ENCODE measurements around the gene PILRA. TPM values are rescaled to one million over a fixed set of nuclear protein-coding genes. Genes with fewer than 3 reads are reported as not detected.
A peak's percentile ranks its signal among the peaks of the same experiment; 100 is the strongest.

PILRA gene
- total and polyA plus RNA-seq, 10 of the 15 experiments (the other 5 are each of a cell fraction or from before 2014, with no cell fraction given), result 6.6 to 43.3 (median 11.5) TPM

DNA sequence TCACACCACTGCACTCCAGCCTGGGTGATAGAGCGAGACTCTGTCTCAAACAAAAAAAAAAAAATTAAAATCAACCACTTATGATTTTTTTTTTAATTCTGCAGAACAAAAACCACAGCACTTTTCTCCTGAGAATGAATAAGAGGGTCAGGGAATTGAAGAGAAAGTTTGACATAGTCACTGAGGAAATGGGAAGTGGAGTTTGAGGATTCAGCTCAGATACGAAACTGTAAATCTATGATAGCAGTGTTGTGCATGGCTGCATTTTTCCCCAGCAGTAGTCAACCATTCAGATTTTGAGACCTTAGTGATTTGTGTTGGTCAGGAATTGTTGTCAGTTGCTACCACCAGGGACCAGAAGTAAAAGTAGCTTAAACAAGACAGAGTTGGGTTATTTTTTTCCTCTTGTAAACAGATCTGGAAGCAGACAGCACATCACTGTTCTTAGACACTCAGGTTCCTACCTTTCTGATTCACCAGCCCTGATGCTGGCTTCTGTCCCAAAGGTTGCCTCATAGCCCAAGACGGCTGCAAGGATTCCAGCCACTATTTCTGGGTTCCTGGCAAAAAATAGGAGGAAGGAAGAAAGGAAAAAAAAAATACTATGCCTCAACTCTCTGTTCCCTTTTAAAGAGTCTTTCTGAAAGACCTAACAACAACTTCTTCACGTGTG lies 20.1 kb downstream of the PILRA start:
- ATAC-seq, result peak; percentile 26
- no peak for DNase-seq (ENCODE audit: low read depth, low spot score)
- intact Hi-C loops (cut with micrococcal nuclease; ENCODE audit: unreplicated experiment) (no loop called here), in situ Hi-C loops (cut with MboI) (no loop called here)
- Histone ChIP-seq H3K27me3 (replicated peaks in 1 of 2; ENCODE audit: control insufficient read depth in 2 of 2, insufficient read depth in 2 of 2, low read length in 1 of 2) (no peaks in the 10 kb centered on the region), H3K36me3 (ENCODE audit: control insufficient read depth in 2 of 2, insufficient read depth in 2 of 2, low read length in 1 of 2) (peaks cover 0 to 2% of the 10 kb centered on the region in 2 experiments; a peak in 2 of 4 replicates), H3K79me2 (ENCODE audit: control insufficient read depth, insufficient read depth, low read length) (no peaks in the 10 kb centered on the region), H3K9ac (ENCODE audit: control insufficient read depth, insufficient read depth, low read length) (no peak overlapping the region), H2AFZ (ENCODE audit: control insufficient read depth, low read depth, low read length) (no peak overlapping the region), H4K20me1 (ENCODE audit: control insufficient read depth, insufficient read depth) (no peaks in the 10 kb centered on the region), H3K4me2 (ENCODE audit: control insufficient read depth, insufficient read depth) (peak overlapping the region; percentile 11), H3K4me3 (no peak overlapping the region), H3K9me3 (replicated peaks; ENCODE audit: control insufficient read depth, insufficient read depth, low read length) (no peaks in the 10 kb centered on the region), H3K4me1 (ENCODE audit: control insufficient read depth, insufficient read depth, low read length) (peaks cover 33% of the 10 kb centered on the region), H3K27ac (ENCODE audit: control insufficient read depth, insufficient read depth) (no peak overlapping the region)
- no TSS peak for BruUV-seq (replicated peaks)
- ChIA-PET CTCF (interaction anchor here (0.6 to 2.5 kb wide), 5 partner anchors 9 to 28 kb away, joined by 3 to 18 read pairs (median 7); no protein-coding TSS in a partner anchor), POLR2A (interaction anchor here (0.6 to 2.2 kb wide), 11 partner anchors 7 to 38 kb away, joined by 3 to 11 read pairs (median 3); partner anchors contain the start of gene ZCWPW1), SMC1A (ENCODE audit: uncharacterized antibody, unreplicated experiment) (interaction anchor here (0.7 to 2.5 kb wide), 10 partner anchors 10 to 28 kb away, joined by 3 to 13 read pairs (median 6); no protein-coding TSS in a partner anchor), RAD21 (ENCODE audit: unreplicated experiment) (interaction anchor here (0.6 to 2.8 kb wide), 7 partner anchors 9 to 261 kb away, joined by 3 to 14 read pairs (median 4); no protein-coding TSS in a partner anchor)
- peak; percentile 59 for FAIRE-seq
- TF ChIP-seq IKZF1 (conservative IDR thresholded peaks at IDR 0.05), result 0 out of 2 replicates have a peak, but pooled peaks have one; percentile 39
- peak; percentile 57 for TF ChIP-seq SPI1 (IDR thresholded peaks at IDR 0.05; ENCODE audit: borderline replicate concordance, insufficient read depth, low read depth, low read length)
- no peak for TF ChIP-seq IRF4 (IDR thresholded peaks at IDR 0.05; ENCODE audit: low read depth, low read length)
- no peak for TF ChIP-seq SMAD5 (IDR thresholded peaks at IDR 0.05; ENCODE audit: low read depth)
- peak; percentile 58; the same call in 1 of the 2 replicates for TF ChIP-seq SMARCA5 (IDR thresholded peaks at IDR 0.05)
- peak; percentile 35 to 48; a peak in 3 of 4 replicates for TF ChIP-seq IKZF2 (IDR thresholded peaks at IDR 0.05)
- WGBS (ENCODE audit: insufficient coverage, insufficient replicate concordance, low lambda C conversion rate, missing lambda C conversion rate), result 73% methylated on average over 4 of the region's 4 CpGs
